A549 (cell line): ENCODE data around the gene C1QTNF4. TPM values are rescaled to one million over a fixed set of nuclear protein-coding genes. Genes with fewer than 3 reads are reported as not detected.

ENCODE experiments used
- ATAC-seq, 2 experiments: fragments of 200-7000 bp in 1 of 2; fragments of >200 bp in 1 of 2; cut with Nextera tagmentation in 1 of 2; cut with Tn5 transposase in 1 of 2; 3 replicates each; pipeline versions ENCODE4 v1.8.0 to v1.9.1; 2018 to 2020; ENCODE audit warnings: mild to moderate bottlenecking in 1 of 2, moderate library complexity in 1 of 2
- CTCF ChIA-PET: fragments of 300-600 bp; sonication (Branson Sonifier 250); formaldehyde crosslinking; extraction: SDS; loops from one replicate; lab custom pipeline; 2021; ENCODE audit warnings: antibody characterized with exemption, inconsistent platforms; lab: Yijun Ruan, JAX
- POLR2A ChIA-PET: fragments of 350-600 bp; formaldehyde crosslinking; extraction: SDS; loops from one replicate; lab custom pipeline; 2021; ENCODE audit warnings: antibody characterized with exemption, inconsistent platforms; lab: Yijun Ruan, JAX
- DNase-seq, 2 experiments: peaks; one replicate each; pipeline versions ENCODE4 v3.0.0 to v3.0.0-alpha.2; 2011 to 2016; ENCODE audit warnings: low read depth in 1 of 2, low spot score in 1 of 2
- FAIRE-seq: peaks from 2 replicates; lab custom pipeline; 2011; peaks lifted over from hg19 to GRCh38; lab: Jason Lieb, UNC
- H3K27ac ChIP-seq, 2 experiments: fragments of >200 bp; sonication (Bioruptor Twin); formaldehyde crosslinking; 3 replicates each; pipeline ENCODE4 v1.5.1; 2016 to 2017
- H3K4me1 ChIP-seq: fragments of >200 bp; sonication (Bioruptor Twin); formaldehyde crosslinking; 3 replicates; pipeline ENCODE4 v1.6.1; 2016
- H3K4me2 ChIP-seq: fragments of >200 bp; sonication (Bioruptor Twin); formaldehyde crosslinking; 3 replicates; pipeline ENCODE4 v1.6.1; 2016
- H3K4me3 ChIP-seq: fragments of >200 bp; sonication (Bioruptor Twin); formaldehyde crosslinking; 3 replicates; pipeline ENCODE4 v1.5.1; 2016
- H3K9me3 ChIP-seq: fragments of >200 bp; sonication (Bioruptor Twin); formaldehyde crosslinking; 3 replicates; pipeline ENCODE4 v1.6.1; 2016
- ATOH8 ChIP-seq: fragments of 250-450 bp; sonication (Bioruptor Pico); IDR thresholded peaks from 2 replicates; pipeline ENCODE4 v1.5.0; 2020; ENCODE audit warnings: low read depth, mild to moderate bottlenecking, moderate library complexity
- BCL3 ChIP-seq: fragments of >200 bp; sonication (Bioruptor Twin); formaldehyde crosslinking; IDR thresholded peaks from 3 replicates; pipeline ENCODE4 v1.6.1; 2016
- CBX8 ChIP-seq: fragments of 200-600 bp; sonication (generic); IDR thresholded peaks from 2 replicates; pipeline ENCODE4 v1.6.1; 2016
- CEBPB ChIP-seq, 2 experiments: fragments of >200 bp in 1 of 2; sonication (Bioruptor Twin) in 1 of 2; formaldehyde crosslinking in 1 of 2; IDR thresholded peaks; 2 replicates each; pipeline ENCODE4 v1.6.1; 2012 to 2016
- CHD2 ChIP-seq: fragments of 150-350 bp; IDR thresholded peaks from 2 replicates; pipeline ENCODE4 v1.6.1; 2014; ENCODE audit warnings: low read length; ENCODE audit not compliant: partially characterized antibody
- CHD4 ChIP-seq: fragments of 200-600 bp; sonication (generic); IDR thresholded peaks from 2 replicates; pipeline ENCODE4 v1.6.1; 2016; ENCODE audit warnings: antibody characterized with exemption, mild to moderate bottlenecking, borderline replicate concordance
- EP300 ChIP-seq, 2 experiments: fragments of >200 bp; sonication (Bioruptor Twin); formaldehyde crosslinking; IDR thresholded peaks; 2 replicates in 1 of 2; 3 replicates in 1 of 2; pipeline ENCODE4 v1.6.1; 2016 to 2017
- FOSB ChIP-seq: fragments of 250-450 bp; sonication (Bioruptor Pico); IDR thresholded peaks from 2 replicates; pipeline ENCODE4 v1.5.0; 2020; ENCODE audit warnings: mild to moderate bottlenecking, moderate library complexity
- FOSL2 ChIP-seq, 2 experiments: fragments of 450-650 bp in 1 of 2; fragments of >200 bp in 1 of 2; sonication (Bioruptor Twin) in 1 of 2; formaldehyde crosslinking; IDR thresholded peaks; 2 replicates each; pipeline versions ENCODE4 v1.5.0 to v1.6.1; 2016 to 2020; ENCODE audit warnings: mild to moderate bottlenecking in 1 of 2, moderate library complexity in 1 of 2
- FOXS1 ChIP-seq: fragments of 250-450 bp; sonication (Bioruptor Pico); IDR thresholded peaks from 2 replicates; pipeline ENCODE4 v1.5.0; 2020; ENCODE audit warnings: mild to moderate bottlenecking, moderate library complexity
- HOXB13 ChIP-seq: fragments of 250-450 bp; sonication (Bioruptor Pico); IDR thresholded peaks from 2 replicates; pipeline ENCODE4 v1.5.0; 2020; ENCODE audit warnings: low read depth, mild to moderate bottlenecking, moderate library complexity
- HOXB5 ChIP-seq: fragments of 250-450 bp; sonication (Bioruptor Pico); IDR thresholded peaks from 2 replicates; pipeline ENCODE4 v1.5.0; 2020; ENCODE audit warnings: mild to moderate bottlenecking, moderate library complexity
- JUN ChIP-seq, 2 experiments: fragments of >200 bp; sonication (Bioruptor Twin); formaldehyde crosslinking; IDR thresholded peaks; 2 replicates in 1 of 2; 3 replicates in 1 of 2; pipeline ENCODE4 v1.6.1; 2016 to 2017
- MAFK ChIP-seq: fragments of 450-650 bp; IDR thresholded peaks from 2 replicates; pipeline ENCODE4 v1.6.1; 2014; ENCODE audit not compliant: partially characterized antibody
- MYC ChIP-seq: IDR thresholded peaks from 2 replicates; pipeline ENCODE4 v1.6.1; 2012; ENCODE audit warnings: mild to moderate bottlenecking, inconsistent platforms, low read length, improper control_type of control experiment, borderline replicate concordance
- NFE2L2 ChIP-seq: fragments of 150-350 bp; conservative IDR thresholded peaks from 2 replicates; pipeline ENCODE4 v1.6.1; 2014; ENCODE audit warnings: low read length
- POLR2AphosphoS2 ChIP-seq: conservative IDR thresholded peaks from 2 replicates; pipeline ENCODE4 v1.6.1; 2012; ENCODE audit warnings: low read length, improper control_type of control experiment, inconsistent platforms
- RAD21 ChIP-seq, 2 experiments: fragments of >200 bp in 1 of 2; sonication (Bioruptor Twin) in 1 of 2; formaldehyde crosslinking in 1 of 2; IDR thresholded peaks in 1 of 2; conservative IDR thresholded peaks in 1 of 2; 2 replicates in 1 of 2; 3 replicates in 1 of 2; pipeline ENCODE4 v1.6.1; 2012 to 2018; ENCODE audit warnings: inconsistent platforms in 1 of 2
- RARB ChIP-seq: fragments of 250-450 bp; sonication (Bioruptor Pico); IDR thresholded peaks from 2 replicates; pipeline ENCODE4 v1.8.0; 2021; ENCODE audit warnings: mild to moderate bottlenecking, moderate library complexity
- RCOR1 ChIP-seq: fragments of 150-350 bp; IDR thresholded peaks from 2 replicates; pipeline ENCODE4 v1.6.1; 2014; ENCODE audit warnings: antibody characterized with exemption, low read length, low read depth
- RNF2 ChIP-seq: fragments of 200-600 bp; sonication (generic); IDR thresholded peaks from 2 replicates; pipeline ENCODE4 v1.6.1; 2016; ENCODE audit warnings: low read depth, mild to moderate bottlenecking, antibody characterized with exemption, moderate library complexity, borderline replicate concordance
- SMC3 ChIP-seq: fragments of >200 bp; sonication (Bioruptor Twin); formaldehyde crosslinking; IDR thresholded peaks from 3 replicates; pipeline ENCODE4 v1.6.1; 2018; ENCODE audit warnings: inconsistent platforms
- TFCP2L1 ChIP-seq: fragments of 250-450 bp; sonication (Bioruptor Pico); IDR thresholded peaks from 2 replicates; pipeline ENCODE4 v1.5.0; 2021; ENCODE audit warnings: mild to moderate bottlenecking
- ZSCAN20 ChIP-seq: fragments of 250-450 bp; sonication (Bioruptor Pico); IDR thresholded peaks from 2 replicates; pipeline ENCODE4 v1.8.0; 2022; ENCODE audit warnings: mild to moderate bottlenecking, moderate library complexity
- WGBS: methylation state at CpG from one replicate; pipeline ENCODE4 v1.1.6; 2017; ENCODE audit errors: missing lambda C conversion rate; 5-methylcytosine and 5-hydroxymethylcytosine counted together
- polyA plus RNA-seq, 4 experiments: library from polyadenylated mRNA; depleted of rRNA in 3 of 4; stranded (reverse); fragments of >200 nt; fragmentation: RNase III in 1 of 4; extraction: RNeasy Plus Mini Kit Qiagen cat#74134 plus additional on column Dnase treatment in 1 of 4; gene quantifications; 2 replicates in 3 of 4; 3 replicates in 1 of 4; pipeline ENCODE4 v1.2.3, GENCODE V29; 2011 to 2017
- TF ChIP-seq, protein P1 (sequence below): fragments of 250-450 bp; sonication (Bioruptor Pico); IDR thresholded peaks from 2 replicates; pipeline ENCODE4 v1.5.0; 2021; ENCODE audit warnings: mild to moderate bottlenecking, moderate library complexity, borderline replicate concordance

The C1QTNF4 gene
- polyA plus RNA-seq, 2 of the 4 experiments (the other 2 are of a cell fraction), result not detected

GRCh38 chr11:47589977-47590861 is 4.0 kb downstream of the C1QTNF4 start:
- H3K27ac ChIP-seq, result no peak overlapping the region
- no peak for DNase-seq
- H3K9me3 ChIP-seq, result no peaks in the 10 kb centered on the region
- CTCF ChIA-PET, result no interaction called here
- no peak overlapping the region for H3K4me2 ChIP-seq
- TF ChIP-seq RAD21 (conservative IDR thresholded peaks at IDR 0.05 in 1 of 2, IDR thresholded peaks at IDR 0.05 in 1 of 2) (no peak), CHD4 (no peak), HOXB5 (no peak), CHD2 (no peak), CEBPB (IDR thresholded peaks at IDR 0.05) (no peak), FOSB (CRISPR knock-in tag) (no peak), JUN (IDR thresholded peaks at IDR 0.05) (no peak), TFCP2L1 (CRISPR knock-in tag) (no peak), RARB (no peak), NFE2L2 (no peak), CBX8 (no peak), FOSL2 (IDR thresholded peaks at IDR 0.05) (no peak), FOSL2 (CRISPR knock-in tag; IDR thresholded peaks at IDR 0.05) (no peak), EP300 (IDR thresholded peaks at IDR 0.05) (no peak), ATOH8 (CRISPR knock-in tag) (no peak), SMC3 (no peak), MAFK (no peak), BCL3 (no peak), HOXB13 (CRISPR knock-in tag) (no peak)
- TF ChIP-seq, protein P1, sequence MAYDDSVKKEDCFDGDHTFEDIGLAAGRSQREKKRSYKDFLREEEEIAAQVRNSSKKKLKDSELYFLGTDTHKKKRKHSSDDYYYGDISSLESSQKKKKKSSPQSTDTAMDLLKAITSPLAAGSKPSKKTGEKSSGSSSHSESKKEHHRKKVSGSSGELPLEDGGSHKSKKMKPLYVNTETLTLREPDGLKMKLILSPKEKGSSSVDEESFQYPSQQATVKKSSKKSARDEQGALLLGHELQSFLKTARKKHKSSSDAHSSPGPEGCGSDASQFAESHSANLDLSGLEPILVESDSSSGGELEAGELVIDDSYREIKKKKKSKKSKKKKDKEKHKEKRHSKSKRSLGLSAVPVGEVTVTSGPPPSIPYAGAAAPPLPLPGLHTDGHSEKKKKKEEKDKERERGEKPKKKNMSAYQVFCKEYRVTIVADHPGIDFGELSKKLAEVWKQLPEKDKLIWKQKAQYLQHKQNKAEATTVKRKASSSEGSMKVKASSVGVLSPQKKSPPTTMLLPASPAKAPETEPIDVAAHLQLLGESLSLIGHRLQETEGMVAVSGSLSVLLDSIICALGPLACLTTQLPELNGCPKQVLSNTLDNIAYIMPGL (CRISPR knock-in tag), result no peak
- TF ChIP-seq, all 56 proteins: peak for 0
- peaks cover 8% of the 10 kb centered on the region; the same call in 1 of the 3 replicates for H3K4me1 ChIP-seq
- no peak overlapping the region for H3K4me3 ChIP-seq
- WGBS, result 97% methylated on average over 106 of the region's 122 CpGs
- POLR2A ChIA-PET, result no interaction called here
- no peak for ATAC-seq
- FAIRE-seq, result no peak

GRCh38 chr11:47589584-47589976 is 4.6 kb downstream of the C1QTNF4 start:
- ChIA-PET POLR2A (no interaction called here), CTCF (no interaction called here)
- Histone ChIP-seq H3K4me1 (peaks cover 8% of the 10 kb centered on the region; the same call in 1 of the 3 replicates), H3K9me3 (no peaks in the 10 kb centered on the region), H3K4me2 (no peak overlapping the region), H3K27ac (no peak overlapping the region), H3K4me3 (no peak overlapping the region)
- DNase-seq (no peak), ATAC-seq (no peak), FAIRE-seq (no peak)
- WGBS, result 96% methylated on average over 35 of the region's 51 CpGs
- TF ChIP-seq MYC (no peak), RNF2 (no peak), RCOR1 (no peak), FOSB (CRISPR knock-in tag) (no peak), TFCP2L1 (CRISPR knock-in tag) (no peak), FOXS1 (CRISPR knock-in tag) (no peak), POLR2AphosphoS2 (no peak), ZSCAN20 (CRISPR knock-in tag) (no peak), MAFK (no peak)
